HT1080 (cell line): Measurements from ENCODE around the gene SLC12A4. TPM values are rescaled to one million over a fixed set of nuclear protein-coding genes. Genes with fewer than 3 reads are reported as not detected.

Source experiments
- DNase-seq: peaks from one replicate; pipeline ENCODE4 v3.0.0-alpha.2; 2015; ENCODE audit warnings: low read depth
- small RNA-seq: library from RNA; depleted of rRNA; stranded (forward); fragments of <200 nt; gene quantifications from one replicate; pipeline ENCODE3, GENCODE V24; 2014
- total RNA-seq: library from RNA; depleted of rRNA; stranded (reverse); fragments of >200 nt; shearing (Covaris generic); gene quantifications from 2 replicates; pipeline ENCODE4 v1.2.3, GENCODE V29; 2014; rRNA removed

Gene SLC12A4
- total RNA-seq, 1 experiment from 2014 or later, result 17.3 TPM

GRCh38 chr16:67897231-67897630 lies 71.2 kb downstream of the SLC12A4 start:
- DNase-seq, result no peak

GRCh38 chr16:67893743-67894399 lies 74.6 kb downstream of the SLC12A4 start:
- DNase-seq, result no peak

Small RNA genes lying within 50 kb of the gene (small RNA-seq; reads per million reads assigned to genes)
- gene RNU6-359P, result not detected

Other genes starting within 250 kb of the SLC12A4 start
- gene GFOD2, start 249.3 kb downstream of the SLC12A4 start, total RNA-seq, result 20.4 and 24.4 TPM in 2 replicates
- gene RANBP10, start 162.1 kb downstream of the SLC12A4 start, total RNA-seq, result 6.2 and 10.8 TPM in 2 replicates
- 0.18 TPM in 1 of 2 replicates, not detected in the other for gene TSNAXIP1, start 161.7 kb downstream of the SLC12A4 start, total RNA-seq
- gene THAP11, start 126.3 kb downstream of the SLC12A4 start, total RNA-seq, result 91.5 and 105 TPM in 2 replicates
- 236 and 318 TPM in 2 replicates for gene NUTF2, start 121.7 kb downstream of the SLC12A4 start, total RNA-seq
- gene CENPT, start 120.9 kb downstream of the SLC12A4 start, total RNA-seq, result 30.1 and 30.2 TPM in 2 replicates
- gene EDC4, start 95.6 kb downstream of the SLC12A4 start, total RNA-seq, result 64.5 and 78.1 TPM in 2 replicates
- gene NRN1L, start 83.8 kb downstream of the SLC12A4 start, total RNA-seq, result not detected in 2 replicates
- gene PSKH1, start 75.4 kb downstream of the SLC12A4 start, total RNA-seq, result 5.9 and 7.0 TPM in 2 replicates
- gene CTRL, start 36.8 kb downstream of the SLC12A4 start, total RNA-seq, result 2.5 and 2.9 TPM in 2 replicates
- gene PSMB10, start 31.8 kb downstream of the SLC12A4 start, total RNA-seq, result 62.2 and 72.3 TPM in 2 replicates
- gene LCAT, start 24.5 kb downstream of the SLC12A4 start, total RNA-seq, result 3.3 and 3.5 TPM in 2 replicates
- gene DPEP3, start 11.9 kb upstream of the SLC12A4 start, total RNA-seq, result not detected in 2 replicates
- not detected in 2 replicates for gene DPEP2, start 30.8 kb upstream of the SLC12A4 start, total RNA-seq
- gene DPEP2NB, start 47.3 kb upstream of the SLC12A4 start, total RNA-seq, result not detected in 2 replicates
- gene DDX28, start 54.6 kb upstream of the SLC12A4 start, total RNA-seq, result 18.9 and 22.5 TPM in 2 replicates
- 15.4 and 18.2 TPM in 2 replicates for gene DUS2, start 54.6 kb upstream of the SLC12A4 start, total RNA-seq
- 14.9 and 15.4 TPM in 2 replicates for gene NFATC3, start 116.7 kb upstream of the SLC12A4 start, total RNA-seq